K562 (cell line): ENCODE measurements around the gene CNKSR1. TPM values are rescaled to one million over a fixed set of nuclear protein-coding genes. Genes with fewer than 3 reads are reported as not detected.

ENCODE experiments used
- ATF7 ChIP-seq: fragments of 450-650 bp; IDR thresholded peaks from 2 replicates; pipeline ENCODE4 v1.7.1; 2014; ENCODE audit warnings: mild to moderate bottlenecking, moderate library complexity
- CAMTA2 ChIP-seq: fragments of 250-450 bp; sonication (Bioruptor Pico); conservative IDR thresholded peaks from 2 replicates; pipeline ENCODE4 v1.5.1; 2022
- DNMT1 ChIP-seq: fragments of 450-650 bp; IDR thresholded peaks from 2 replicates; pipeline ENCODE4 v1.6.1; 2016; ENCODE audit warnings: antibody characterized with exemption, mild to moderate bottlenecking
- EGR1 ChIP-seq: fragments of 450-650 bp; conservative IDR thresholded peaks from 2 replicates; pipeline ENCODE4 v1.6.1; 2017; ENCODE audit warnings: mild to moderate bottlenecking
- GATAD2B ChIP-seq: fragments of 450-650 bp; IDR thresholded peaks from 2 replicates; pipeline ENCODE4 v1.6.1; 2017; ENCODE audit warnings: mild to moderate bottlenecking, borderline replicate concordance
- HNRNPUL1 ChIP-seq: fragments of 200-400 bp; formaldehyde crosslinking; IDR thresholded peaks from 2 replicates; pipeline ENCODE4 v1.6.1; 2017; ENCODE audit warnings: low read length
- KAT7 ChIP-seq: sonication (generic); formaldehyde crosslinking; IDR thresholded peaks from 2 replicates; pipeline ENCODE4 v1.8.0; 2022; ENCODE audit warnings: missing genetic modification reagents, mild to moderate bottlenecking, borderline replicate concordance
- KDM2B ChIP-seq: fragments of 250-450 bp; sonication (Bioruptor Pico); IDR thresholded peaks from 2 replicates; pipeline ENCODE4 v1.8.0; 2021; ENCODE audit warnings: mild to moderate bottlenecking, moderate library complexity
- MLLT1 ChIP-seq, 2 experiments: fragments of 450-650 bp; IDR thresholded peaks; 2 replicates each; pipeline ENCODE4 v1.6.1; 2016
- PHTF2 ChIP-seq: fragments of 250-450 bp; sonication (Bioruptor Pico); IDR thresholded peaks from 2 replicates; pipeline ENCODE4 v1.5.0; 2021; ENCODE audit warnings: mild to moderate bottlenecking
- POLR2H ChIP-seq: IDR thresholded peaks from 2 replicates; pipeline ENCODE4 v1.6.1; 2016; ENCODE audit warnings: missing genetic modification characterization, low read depth, mild to moderate bottlenecking, control low read depth, missing compliant biosample characterization, moderate library complexity
- RBFOX2 ChIP-seq: fragments of 200-400 bp; formaldehyde crosslinking; IDR thresholded peaks from 2 replicates; pipeline ENCODE4 v1.6.1; 2017; ENCODE audit warnings: low read depth, mild to moderate bottlenecking, low read length, moderate library complexity
- RBM25 ChIP-seq: fragments of 200-400 bp; formaldehyde crosslinking; IDR thresholded peaks from 2 replicates; pipeline ENCODE4 v1.6.1; 2018; ENCODE audit warnings: low read length, low read depth, moderate library complexity; ENCODE audit not compliant: severe bottlenecking
- ZNF280A ChIP-seq: fragments of 450-650 bp; IDR thresholded peaks from 2 replicates; pipeline ENCODE4 v1.6.1; 2018; ENCODE audit warnings: mild to moderate bottlenecking, low read depth; ENCODE audit not compliant: partially characterized antibody
- ZNF347 ChIP-seq: fragments of 450-650 bp; formaldehyde crosslinking; IDR thresholded peaks from 2 replicates; pipeline ENCODE4 v1.4.0; 2020; ENCODE audit warnings: low read depth, mild to moderate bottlenecking, moderate library complexity
- ZNF586 ChIP-seq: fragments of 450-650 bp; formaldehyde crosslinking; conservative IDR thresholded peaks from 2 replicates; pipeline ENCODE4 v1.4.0; 2020; ENCODE audit warnings: mild to moderate bottlenecking, moderate library complexity
- polyA plus RNA-seq, 8 experiments: library from polyadenylated mRNA; depleted of rRNA in 4 of 8; stranded (reverse) in 5 of 8; unstranded in 3 of 8; fragments of >200 nt; fragmentation: Nextera tagmentation in 2 of 8; fragmentation: Illumina TruSeq in 1 of 8; extraction: Ambion mirVana in 2 of 8; extraction: Trizol in 1 of 8; gene quantifications; 2 replicates each; pipeline versions ENCODE4 v1.2.1 to v1.2.3, GENCODE V29; 2011 to 2014; ENCODE audit warnings: inconsistent platforms in 1 of 8, missing spikeins in 1 of 8
- total RNA-seq, 7 experiments: library from RNA; depleted of rRNA in 6 of 7; stranded (reverse); fragments of >200 nt in 6 of 7; fragmentation: Illumina TruSeq in 2 of 7; extraction: Trizol in 2 of 7; gene quantifications; 2 replicates each; pipeline versions ENCODE4 v1.2.1 to v1.2.3, GENCODE V29; 2011 to 2021; ENCODE audit warnings: low replicate concordance in 1 of 7
- TF ChIP-seq, protein P1 (sequence below): fragments of 450-650 bp; IDR thresholded peaks from 2 replicates; pipeline ENCODE4 v1.6.1; 2016; ENCODE audit warnings: mild to moderate bottlenecking
- TF ChIP-seq, protein P2 (sequence below): fragments of 250-450 bp; sonication (Bioruptor Pico); IDR thresholded peaks from 2 replicates; pipeline ENCODE4 v1.8.0; 2021; ENCODE audit warnings: mild to moderate bottlenecking, moderate library complexity
- TF ChIP-seq, protein P3 (sequence below): fragments of 250-450 bp; sonication (Bioruptor Pico); IDR thresholded peaks from 2 replicates; pipeline ENCODE4 v1.5.0; 2020; ENCODE audit warnings: mild to moderate bottlenecking, borderline replicate concordance

CNKSR1 gene
- total and polyA plus RNA-seq, 9 of the 15 experiments (the other 6 are each of a cell fraction or from before 2014, with no cell fraction given): 0.03 to 2.8 (median 1.1) TPM

DNA sequence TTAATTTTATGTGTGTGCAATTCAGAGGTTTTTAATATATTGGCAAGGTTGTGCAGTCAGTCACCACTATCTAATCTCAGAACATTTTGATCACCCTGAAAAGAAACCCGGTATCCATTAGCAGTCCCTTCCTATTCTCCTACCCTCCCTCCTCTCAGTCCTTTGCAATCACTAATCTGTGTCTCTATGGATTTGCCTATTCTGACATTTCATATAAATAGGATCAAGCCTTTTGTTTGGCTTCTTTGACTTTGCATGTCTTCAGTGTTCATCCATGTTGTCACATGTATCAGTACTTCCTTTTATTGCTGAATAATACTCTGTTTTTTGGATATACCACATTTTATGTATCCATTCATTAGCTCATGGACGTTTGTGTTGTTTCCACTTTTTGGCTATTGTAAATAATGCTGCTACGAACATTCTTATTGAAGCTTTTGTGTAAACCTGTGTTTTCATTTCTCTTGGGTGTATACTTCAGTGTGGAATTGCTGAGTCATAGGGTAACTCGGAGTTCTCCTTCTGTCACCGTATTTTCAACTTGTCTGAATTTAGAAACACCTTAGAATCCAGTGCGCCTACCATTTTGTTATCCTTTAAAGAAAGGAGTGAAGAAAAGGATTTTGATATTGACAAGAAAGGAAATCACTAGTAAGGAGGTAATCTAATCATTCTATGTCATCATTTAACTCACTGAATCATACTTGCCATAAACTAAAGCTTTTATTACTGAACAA lies 60.1 kb downstream of the CNKSR1 start (continued):
- TF ChIP-seq PHTF2 (CRISPR knock-in tag): no peak
- TF ChIP-seq ZNF586 (CRISPR knock-in tag): no peak
- 0 out of 2 replicates have a peak, but pooled peaks have one; percentile 21 for TF ChIP-seq KAT7 (CRISPR knock-in tag)
- no peak for TF ChIP-seq EGR1
- no peak for TF ChIP-seq DNMT1
- TF ChIP-seq, protein P1, sequence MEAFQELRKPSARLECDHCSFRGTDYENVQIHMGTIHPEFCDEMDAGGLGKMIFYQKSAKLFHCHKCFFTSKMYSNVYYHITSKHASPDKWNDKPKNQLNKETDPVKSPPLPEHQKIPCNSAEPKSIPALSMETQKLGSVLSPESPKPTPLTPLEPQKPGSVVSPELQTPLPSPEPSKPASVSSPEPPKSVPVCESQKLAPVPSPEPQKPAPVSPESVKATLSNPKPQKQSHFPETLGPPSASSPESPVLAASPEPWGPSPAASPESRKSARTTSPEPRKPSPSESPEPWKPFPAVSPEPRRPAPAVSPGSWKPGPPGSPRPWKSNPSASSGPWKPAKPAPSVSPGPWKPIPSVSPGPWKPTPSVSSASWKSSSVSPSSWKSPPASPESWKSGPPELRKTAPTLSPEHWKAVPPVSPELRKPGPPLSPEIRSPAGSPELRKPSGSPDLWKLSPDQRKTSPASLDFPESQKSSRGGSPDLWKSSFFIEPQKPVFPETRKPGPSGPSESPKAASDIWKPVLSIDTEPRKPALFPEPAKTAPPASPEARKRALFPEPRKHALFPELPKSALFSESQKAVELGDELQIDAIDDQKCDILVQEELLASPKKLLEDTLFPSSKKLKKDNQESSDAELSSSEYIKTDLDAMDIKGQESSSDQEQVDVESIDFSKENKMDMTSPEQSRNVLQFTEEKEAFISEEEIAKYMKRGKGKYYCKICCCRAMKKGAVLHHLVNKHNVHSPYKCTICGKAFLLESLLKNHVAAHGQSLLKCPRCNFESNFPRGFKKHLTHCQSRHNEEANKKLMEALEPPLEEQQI: no peak
- no peak for TF ChIP-seq HNRNPUL1
- TF ChIP-seq POLR2H (tag): peak; percentile 49; the same call in 1 of the 2 replicates
- peak; percentile 61; the same call in 1 of the 2 replicates for TF ChIP-seq GATAD2B
- TF ChIP-seq MLLT1 (IDR thresholded peaks at IDR 0.05): peak in 1 of 2 experiments; percentile 51; a peak in 1 of 4 replicates
- no peak for TF ChIP-seq KDM2B
- TF ChIP-seq, protein P2, sequence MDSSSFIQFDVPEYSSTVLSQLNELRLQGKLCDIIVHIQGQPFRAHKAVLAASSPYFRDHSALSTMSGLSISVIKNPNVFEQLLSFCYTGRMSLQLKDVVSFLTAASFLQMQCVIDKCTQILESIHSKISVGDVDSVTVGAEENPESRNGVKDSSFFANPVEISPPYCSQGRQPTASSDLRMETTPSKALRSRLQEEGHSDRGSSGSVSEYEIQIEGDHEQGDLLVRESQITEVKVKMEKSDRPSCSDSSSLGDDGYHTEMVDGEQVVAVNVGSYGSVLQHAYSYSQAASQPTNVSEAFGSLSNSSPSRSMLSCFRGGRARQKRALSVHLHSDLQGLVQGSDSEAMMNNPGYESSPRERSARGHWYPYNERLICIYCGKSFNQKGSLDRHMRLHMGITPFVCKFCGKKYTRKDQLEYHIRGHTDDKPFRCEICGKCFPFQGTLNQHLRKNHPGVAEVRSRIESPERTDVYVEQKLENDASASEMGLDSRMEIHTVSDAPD (CRISPR knock-in tag): 0 out of 2 replicates have a peak, but pooled peaks have one; percentile 18
- TF ChIP-seq ATF7: 0 out of 2 replicates have a peak, but pooled peaks have one; percentile 15
- no peak for TF ChIP-seq RBM25
- TF ChIP-seq ZNF347 (CRISPR knock-in tag): no peak
- TF ChIP-seq ZNF280A: no peak
- no peak for TF ChIP-seq RBFOX2
- TF ChIP-seq, protein P3, sequence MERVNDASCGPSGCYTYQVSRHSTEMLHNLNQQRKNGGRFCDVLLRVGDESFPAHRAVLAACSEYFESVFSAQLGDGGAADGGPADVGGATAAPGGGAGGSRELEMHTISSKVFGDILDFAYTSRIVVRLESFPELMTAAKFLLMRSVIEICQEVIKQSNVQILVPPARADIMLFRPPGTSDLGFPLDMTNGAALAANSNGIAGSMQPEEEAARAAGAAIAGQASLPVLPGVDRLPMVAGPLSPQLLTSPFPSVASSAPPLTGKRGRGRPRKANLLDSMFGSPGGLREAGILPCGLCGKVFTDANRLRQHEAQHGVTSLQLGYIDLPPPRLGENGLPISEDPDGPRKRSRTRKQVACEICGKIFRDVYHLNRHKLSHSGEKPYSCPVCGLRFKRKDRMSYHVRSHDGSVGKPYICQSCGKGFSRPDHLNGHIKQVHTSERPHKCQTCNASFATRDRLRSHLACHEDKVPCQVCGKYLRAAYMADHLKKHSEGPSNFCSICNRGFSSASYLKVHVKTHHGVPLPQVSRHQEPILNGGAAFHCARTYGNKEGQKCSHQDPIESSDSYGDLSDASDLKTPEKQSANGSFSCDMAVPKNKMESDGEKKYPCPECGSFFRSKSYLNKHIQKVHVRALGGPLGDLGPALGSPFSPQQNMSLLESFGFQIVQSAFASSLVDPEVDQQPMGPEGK (CRISPR knock-in tag): no peak
- no peak for TF ChIP-seq CAMTA2
